GM12891 (cell line): ENCODE results near the gene HORMAD2.

Experiments
- POLR2A ChIP-seq: IDR thresholded peaks from 2 replicates; pipeline ENCODE4 v1.6.1; 2011; ENCODE audit warnings: low read depth, low read length, control low read depth
- POLR2AphosphoS5 ChIP-seq: IDR thresholded peaks from 2 replicates; pipeline ENCODE4 v1.6.1; 2011; ENCODE audit warnings: low read depth, low read length, control low read depth

DNA sequence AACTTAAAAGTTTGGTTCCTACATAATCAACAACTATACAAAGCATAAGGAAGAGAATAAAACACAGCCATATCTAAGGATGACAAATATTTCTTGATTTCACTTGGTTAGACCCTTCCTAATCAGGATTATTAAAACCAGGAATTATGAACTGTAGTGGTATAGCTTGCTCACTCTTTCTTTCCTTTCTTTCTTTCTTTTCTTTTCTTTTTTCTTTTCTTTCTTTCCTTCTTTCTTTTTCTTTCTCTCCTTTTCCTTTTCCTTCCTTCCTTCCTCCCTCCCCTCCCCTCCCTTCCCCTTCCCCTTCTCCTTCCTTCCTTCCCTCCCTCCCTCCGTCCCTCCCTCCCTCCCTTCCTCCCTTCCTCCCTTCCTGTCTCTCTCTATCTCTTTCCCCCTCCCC is 78.0 kb downstream of the HORMAD2 start:
- TF ChIP-seq POLR2A = no peak
- TF ChIP-seq POLR2AphosphoS5 = no peak
